ENCODE data around the gene NOVA1.
"Not testable (repeated sequence)": the region's sequence is repeated elsewhere in the genome, so short reads cannot be mapped to it uniquely, and the experiment has no call there.

NOVA1 gene

GRCh38 chr14:26597589-26598080 lies at the start of gene NOVA1:
NOVA1 (minus strand) TSS chr14:26598033; CDS start chr14:26597436, 597 bp downstream.
- DNase-seq, result no peak

GRCh38 chr14:26645057-26645456 lies 47.2 kb upstream of the NOVA1 start:
- DNase-seq, result not testable (repeated sequence)

GRCh38 chr14:26636561-26636960 lies 38.7 kb upstream of the NOVA1 start:
- DNase-seq, result no peak

- not testable (repeated sequence) for DNase-seq
Observed at GRCh38 chr14:26634946-26635345, 37.1 kb upstream of the NOVA1 start.

GRCh38 chr14:26626256-26626655 lies 28.4 kb upstream of the NOVA1 start:
- no peak for DNase-seq

- DNase-seq, result no peak
Observed at GRCh38 chr14:26622611-26623010, 24.8 kb upstream of the NOVA1 start.

GRCh38 chr14:26621807-26622560 lies 24.2 kb upstream of the NOVA1 start:
- DNase-seq, result no peak

- no peak for DNase-seq
Observed at GRCh38 chr14:26621364-26621763, 23.5 kb upstream of the NOVA1 start.

GRCh38 chr14:26611259-26611658 lies 13.4 kb upstream of the NOVA1 start:
- no peak for DNase-seq

- DNase-seq, result no peak
Observed at GRCh38 chr14:26606729-26607312, 9.0 kb upstream of the NOVA1 start.

- no peak for DNase-seq
Observed at GRCh38 chr14:26605602-26606001, 7.8 kb upstream of the NOVA1 start.

- DNase-seq, result no peak
Observed at GRCh38 chr14:26602902-26603301, 5.1 kb upstream of the NOVA1 start.

GRCh38 chr14:26601856-26602255 lies 4.0 kb upstream of the NOVA1 start:
- DNase-seq, result no peak

- no peak for DNase-seq
Observed at GRCh38 chr14:26599291-26599690, 1.5 kb upstream of the NOVA1 start.

GRCh38 chr14:26598672-26599131 lies 869 bp upstream of the NOVA1 start:
- DNase-seq, result no peak

GRCh38 chr14:26598081-26598671 lies 343 bp upstream of the NOVA1 start:
- no peak for DNase-seq

GRCh38 chr14:26597071-26597588 lies 703 bp downstream of the NOVA1 start:
- no peak for DNase-seq

- DNase-seq, result no peak
Observed at GRCh38 chr14:26596543-26597061, 1.2 kb downstream of the NOVA1 start.

- DNase-seq, result no peak
Observed at GRCh38 chr14:26595926-26596542, 1.8 kb downstream of the NOVA1 start.

GRCh38 chr14:26594756-26595545 lies 2.9 kb downstream of the NOVA1 start:
- no peak for DNase-seq

- DNase-seq, result no peak
Observed at GRCh38 chr14:26594148-26594547, 3.7 kb downstream of the NOVA1 start.

GRCh38 chr14:26593357-26593756 lies 4.5 kb downstream of the NOVA1 start:
- DNase-seq, result no peak

All from stimulated activated CD4-positive, alpha-beta T cell treated with anti-CD3 and anti-CD28 coated beads, Interleukin-4, amount 100 ng/mL, for 1 hour (primary cell).